Stimulated activated CD4-positive, alpha-beta T cell treated with anti-CD3 and anti-CD28 coated beads, Interleukin-12 subunit alpha, Interleukin-12 subunit beta, amount 100 ng/mL, for 24 hours (primary cell): Measurements from ENCODE around the gene GFRA4.

ENCODE experiments used
- DNase-seq, 2 experiments: peaks; one replicate each; pipeline ENCODE4 v3.0.0-alpha.2; 2020; ENCODE audit warnings: low read depth in 2 of 2

Gene GFRA4, protein sequence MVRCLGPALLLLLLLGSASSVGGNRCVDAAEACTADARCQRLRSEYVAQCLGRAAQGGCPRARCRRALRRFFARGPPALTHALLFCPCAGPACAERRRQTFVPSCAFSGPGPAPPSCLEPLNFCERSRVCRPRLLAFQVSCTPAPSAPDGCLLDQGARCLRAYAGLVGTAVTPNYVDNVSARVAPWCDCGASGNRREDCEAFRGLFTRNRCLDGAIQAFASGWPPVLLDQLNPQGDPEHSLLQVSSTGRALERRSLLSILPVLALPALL

GRCh38 chr20:3663031-3663701 lies at the start of gene GFRA4:
GFRA4 (minus strand) TSS chr20:3663399; CDS start chr20:3663399, 0 bp downstream.
- no peak for DNase-seq

DNA sequence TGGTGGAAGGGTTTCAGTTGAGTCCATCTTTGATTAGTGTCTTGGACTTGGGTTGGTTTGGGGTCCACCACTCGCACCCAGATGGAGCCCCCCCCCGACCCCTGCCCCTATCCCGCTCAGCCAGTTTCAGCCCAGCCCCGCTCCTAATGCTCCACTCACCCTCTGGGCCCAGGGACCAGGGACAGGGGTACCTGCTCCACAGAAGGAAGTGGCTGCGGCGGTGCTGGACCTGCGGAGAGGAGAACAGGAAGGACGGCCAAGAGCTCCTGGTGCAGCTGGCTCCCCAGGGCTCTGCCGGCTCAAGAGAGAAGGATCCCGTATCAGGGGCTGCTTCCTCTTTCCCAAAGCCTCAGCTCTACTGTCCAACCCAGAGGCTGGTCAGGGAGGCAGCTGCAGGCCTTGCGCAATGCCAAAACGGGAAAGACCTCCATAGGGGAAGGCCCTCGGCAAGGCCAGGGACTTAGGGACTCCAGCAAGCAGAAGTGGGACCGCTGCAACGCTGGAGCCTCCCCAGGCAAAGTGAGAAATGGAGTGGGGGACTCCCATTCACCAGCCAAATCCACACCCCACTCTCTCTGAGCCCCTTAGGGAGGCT lies 49.2 kb upstream of the GFRA4 start, which contains the start of gene SIGLEC1:
SIGLEC1 (minus strand) TSS at position 322 of the 595 bp plus-strand sequence. CDS start 5,472 bp downstream, outside the sequence.
- no peak for DNase-seq

GRCh38 chr20:3711484-3711941 lies 48.3 kb upstream of the GFRA4 start:
- no peak for DNase-seq

- DNase-seq: peak; percentile 43 to 77
These were observed 47.7 kb upstream of the GFRA4 start for GRCh38 chr20:3710703-3711483.

DNA sequence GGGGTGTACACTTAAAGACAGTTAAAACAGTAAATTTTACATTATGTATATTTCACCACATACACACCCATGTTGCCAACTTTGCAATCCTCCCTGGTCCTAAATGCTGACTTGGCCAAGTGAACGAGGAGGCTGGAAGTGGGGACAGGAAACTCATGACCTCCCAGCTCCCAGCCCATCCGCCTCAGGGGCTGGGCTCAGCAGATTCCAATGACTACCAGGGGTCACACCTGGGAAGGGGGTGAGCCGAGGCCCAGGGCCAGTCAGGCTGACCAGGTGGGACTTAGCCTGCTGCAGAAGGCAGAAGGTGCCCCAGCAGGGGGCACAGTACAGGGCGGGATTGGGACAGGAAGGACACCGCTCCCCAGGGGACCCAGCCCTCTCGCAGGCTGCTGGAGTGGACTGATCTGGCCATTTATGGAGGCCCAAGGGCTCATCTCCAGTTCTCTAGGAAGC lies 46.8 kb upstream of the GFRA4 start:
- no peak for DNase-seq

DNA sequence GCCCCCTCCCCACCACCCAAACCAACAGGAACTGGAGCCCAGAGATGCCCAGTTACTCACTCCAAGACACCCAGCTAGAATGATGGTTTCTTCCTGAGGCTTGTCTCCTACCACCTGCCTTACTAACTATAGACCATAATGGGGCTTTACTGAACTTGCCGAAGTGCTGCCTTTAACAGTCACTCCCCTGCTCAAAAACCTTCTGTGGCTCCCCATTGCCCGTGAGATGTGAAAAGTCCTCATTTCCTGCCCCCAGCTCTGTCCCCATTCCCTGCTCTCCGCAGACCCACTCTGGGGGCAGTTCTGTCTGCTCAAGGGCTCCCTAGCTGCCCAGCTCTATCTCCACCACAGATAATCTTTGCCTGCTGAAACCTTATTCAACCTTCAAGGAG lies 44.3 kb upstream of the GFRA4 start:
- DNase-seq: no peak

- DNase-seq: no peak
These were observed 43.7 kb upstream of the GFRA4 start for GRCh38 chr20:3706774-3707507.

DNA sequence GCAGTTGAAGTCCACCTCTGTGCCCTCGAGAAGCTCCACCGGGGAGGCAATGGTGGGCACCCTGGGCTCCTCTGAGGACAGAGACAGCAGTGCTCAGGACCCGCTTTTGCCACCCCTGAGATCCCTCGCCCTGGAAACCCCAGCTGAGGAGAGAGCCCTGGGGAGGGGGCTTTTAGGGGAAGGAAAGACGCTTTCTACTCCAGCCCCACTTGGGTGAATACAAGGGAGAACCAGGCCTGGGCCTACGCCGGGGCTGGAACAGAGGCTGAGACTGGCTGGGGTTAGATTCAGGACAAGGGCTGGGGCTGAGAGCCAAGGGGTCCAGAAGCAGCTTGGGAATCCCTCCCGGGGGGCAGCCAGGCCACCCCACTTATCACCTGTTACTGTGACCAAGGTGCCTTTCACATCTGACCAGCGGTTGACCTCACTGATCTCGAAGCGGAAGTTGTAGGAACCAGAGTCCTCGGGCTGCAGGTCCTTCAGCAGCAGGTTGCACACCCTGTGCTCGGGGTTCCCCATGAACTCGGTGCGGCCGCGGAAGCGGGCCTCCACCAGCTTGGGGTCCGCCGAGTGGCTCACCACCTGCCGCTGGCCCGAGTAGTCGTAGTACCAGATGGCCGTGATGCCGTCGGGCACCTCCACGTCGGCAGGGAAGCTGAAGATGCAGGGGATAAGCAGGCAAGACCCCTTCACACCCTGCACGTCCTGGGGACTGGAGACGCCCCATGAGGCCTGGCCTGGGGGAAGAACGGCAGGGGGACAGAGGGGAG lies 43.0 kb upstream of the GFRA4 start:
- no peak for DNase-seq

DNA sequence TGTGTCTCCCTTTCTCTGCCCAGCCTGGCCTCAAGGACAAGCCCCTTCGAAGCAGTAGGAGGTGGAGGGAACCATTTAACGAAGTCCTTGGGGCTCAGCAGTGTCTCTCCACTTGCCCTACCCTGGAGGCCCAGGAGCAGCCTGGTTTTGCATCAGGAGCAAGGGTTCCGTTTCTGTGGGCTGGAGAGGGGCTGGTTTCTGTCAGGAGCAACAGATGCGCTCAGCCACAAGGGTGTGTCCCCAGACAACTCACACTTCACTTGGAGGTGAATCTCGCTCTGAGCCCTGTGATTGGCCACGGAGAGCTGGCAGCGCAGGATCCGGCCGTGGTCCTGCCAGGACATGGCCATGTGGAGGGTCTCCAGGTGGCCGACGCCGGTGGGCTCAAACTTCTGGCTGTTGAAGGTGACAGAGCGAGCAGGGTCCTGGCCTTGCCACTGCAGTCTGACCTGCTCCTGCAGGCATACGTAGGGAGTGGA lies 42.3 kb upstream of the GFRA4 start:
- no peak for DNase-seq

DNA sequence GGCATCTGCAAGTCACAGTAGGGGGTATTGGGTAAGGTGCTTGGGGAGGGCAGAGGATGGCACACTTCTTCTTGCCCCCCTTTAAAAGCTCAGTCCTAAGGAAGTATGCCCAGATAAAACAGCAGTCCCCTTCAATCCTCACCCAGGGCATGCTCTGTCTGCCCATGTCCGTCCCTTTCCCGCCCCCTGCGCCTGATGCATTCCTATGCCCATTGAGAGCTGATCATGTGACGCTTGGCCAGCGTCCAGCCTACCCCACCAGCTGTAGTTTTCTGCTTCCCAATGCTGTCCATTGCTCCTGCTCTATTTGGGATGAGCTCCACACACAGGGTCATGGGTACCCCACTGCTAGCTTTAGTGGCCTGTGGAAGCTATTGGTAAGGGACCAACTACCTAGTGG lies 40.9 kb upstream of the GFRA4 start:
- DNase-seq: no peak

DNA sequence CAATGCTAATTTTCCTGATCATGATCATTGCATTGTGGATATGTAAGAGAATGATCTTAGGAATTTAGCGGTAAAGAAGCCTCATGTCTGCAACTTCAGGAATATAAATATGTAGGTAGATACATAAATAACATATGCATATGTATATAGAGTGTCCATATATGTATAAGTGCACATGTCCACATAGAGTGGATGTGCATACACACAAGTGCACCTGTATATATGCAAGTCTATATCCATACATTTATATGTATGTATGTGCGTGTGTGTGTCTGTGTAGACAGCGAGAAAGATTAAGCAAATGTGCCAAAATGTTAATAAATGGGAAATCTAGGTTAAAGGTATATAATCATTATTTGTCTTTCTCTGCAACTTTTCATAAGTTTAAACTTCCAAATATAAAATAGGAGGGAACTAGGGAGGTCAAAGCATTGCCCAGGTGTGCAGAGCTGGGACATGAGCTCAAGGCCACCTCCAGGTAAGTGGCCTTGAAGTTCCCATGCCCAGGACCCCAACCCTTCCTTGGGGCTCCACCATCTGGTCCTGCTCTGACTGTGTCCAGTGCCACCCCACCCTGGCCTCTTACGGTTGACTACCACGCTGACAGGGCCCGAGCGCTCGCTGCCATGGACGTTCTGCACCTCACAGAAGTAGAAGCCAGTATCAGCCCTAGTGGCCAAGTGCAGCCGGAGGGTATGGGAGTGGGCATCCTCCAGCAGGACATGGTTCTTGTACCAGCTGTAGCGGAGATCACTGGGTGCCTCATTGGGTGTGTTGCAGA lies 39.6 kb upstream of the GFRA4 start:
- no peak for DNase-seq

GRCh38 chr20:3701061-3701998 lies 38.1 kb upstream of the GFRA4 start:
- no peak for DNase-seq

- DNase-seq: no peak
These were observed 35.8 kb upstream of the GFRA4 start for GRCh38 chr20:3699037-3699436.

GRCh38 chr20:3698591-3699001 lies 35.4 kb upstream of the GFRA4 start:
- no peak for DNase-seq

GRCh38 chr20:3697588-3698305 lies 34.5 kb upstream of the GFRA4 start:
- DNase-seq: no peak

DNA sequence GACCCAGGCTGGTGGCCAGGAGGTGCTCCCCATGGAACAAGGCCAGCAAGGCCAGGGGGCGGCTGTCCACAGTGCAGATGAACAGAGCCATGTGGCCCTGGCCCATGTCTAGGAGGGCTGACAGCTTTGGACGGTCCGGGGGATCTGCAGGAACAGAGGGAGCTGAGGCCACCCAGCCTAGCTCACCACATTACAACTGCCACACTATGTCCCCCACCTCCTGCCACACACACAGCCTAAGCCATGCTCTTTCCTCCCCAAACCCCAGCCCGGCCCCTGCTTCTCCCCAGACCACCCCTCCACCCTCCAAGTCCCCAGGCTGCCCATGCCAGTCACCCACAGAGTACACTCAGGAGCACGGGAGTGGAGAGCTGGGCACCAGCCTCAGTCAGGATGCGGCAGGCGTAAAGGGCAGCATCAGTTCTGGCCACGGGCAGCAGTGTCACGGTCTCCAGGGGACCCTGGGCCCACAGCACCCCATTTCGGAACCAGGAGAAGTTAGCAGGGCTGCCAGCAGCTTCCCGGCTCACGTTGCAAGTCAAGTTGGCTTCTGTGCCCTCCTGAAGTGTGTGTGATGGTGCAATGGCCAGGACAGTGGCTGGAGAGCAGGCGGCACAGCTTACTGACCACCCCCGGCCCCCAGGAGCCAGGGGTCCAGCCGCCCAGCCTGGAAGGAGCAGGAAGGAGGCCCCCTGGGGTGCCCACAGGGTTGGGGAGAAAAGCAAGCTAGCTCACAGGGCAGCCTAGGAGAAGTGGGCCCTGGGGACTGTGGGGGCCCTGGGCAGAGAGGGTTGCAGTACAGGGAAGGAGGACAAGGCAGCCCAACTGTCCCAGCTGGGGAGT lies 33.8 kb upstream of the GFRA4 start:
- no peak for DNase-seq

GRCh38 chr20:3696200-3696599 lies 33.0 kb upstream of the GFRA4 start:
- DNase-seq: no peak
